Stimulated activated CD8-positive, alpha-beta memory T cell treated with anti-CD3 and anti-CD28 coated beads, Interleukin-7, amount 100 ng/mL, for 1 hour (primary cell): ENCODE data around the gene ERVH48-1.
A peak's percentile ranks its signal among the peaks of the same experiment; 100 is the strongest.
"Not testable (repeated sequence)": the region's sequence is repeated elsewhere in the genome, so short reads cannot be mapped to it uniquely, and the experiment has no call there.

Experiments used
- DNase-seq, 2 donors: peaks; one replicate each; pipeline ENCODE4 v3.0.0-alpha.2; 2020; ENCODE audit warnings: low read depth in 2 of 2

ERVH48-1 gene

GRCh38 chr21:42908484-42908883, 16.9 kb downstream of the ERVH48-1 start:
- DNase-seq: not testable (repeated sequence)

DNA sequence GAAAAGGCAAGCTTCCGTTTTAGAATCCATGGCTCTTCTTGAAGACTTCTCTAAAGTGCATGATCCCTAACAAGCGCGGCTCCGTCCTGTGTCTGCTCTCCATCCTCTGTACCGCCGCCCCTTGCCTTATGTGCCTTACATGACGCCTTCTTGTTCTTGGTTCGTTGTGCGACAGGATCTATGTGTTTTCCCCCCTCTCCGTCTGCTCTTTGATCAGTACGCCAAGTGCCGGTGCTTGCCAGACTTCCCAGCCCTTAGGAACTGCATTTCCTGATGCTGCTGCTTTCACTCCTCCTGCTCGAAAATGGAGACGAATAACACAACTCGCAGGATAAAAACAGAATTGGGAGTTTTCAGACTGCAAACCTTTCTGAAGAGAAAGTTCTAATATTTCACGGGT, 19.2 kb downstream of the ERVH48-1 start:
- no peak for DNase-seq

- no peak for DNase-seq
These were observed 20.2 kb downstream of the ERVH48-1 start for GRCh38 chr21:42905195-42905594.

- no peak for DNase-seq
These were observed 21.6 kb downstream of the ERVH48-1 start for GRCh38 chr21:42903817-42904216.

- DNase-seq: no peak
These were observed 25.0 kb downstream of the ERVH48-1 start for GRCh38 chr21:42900446-42900845.

DNA sequence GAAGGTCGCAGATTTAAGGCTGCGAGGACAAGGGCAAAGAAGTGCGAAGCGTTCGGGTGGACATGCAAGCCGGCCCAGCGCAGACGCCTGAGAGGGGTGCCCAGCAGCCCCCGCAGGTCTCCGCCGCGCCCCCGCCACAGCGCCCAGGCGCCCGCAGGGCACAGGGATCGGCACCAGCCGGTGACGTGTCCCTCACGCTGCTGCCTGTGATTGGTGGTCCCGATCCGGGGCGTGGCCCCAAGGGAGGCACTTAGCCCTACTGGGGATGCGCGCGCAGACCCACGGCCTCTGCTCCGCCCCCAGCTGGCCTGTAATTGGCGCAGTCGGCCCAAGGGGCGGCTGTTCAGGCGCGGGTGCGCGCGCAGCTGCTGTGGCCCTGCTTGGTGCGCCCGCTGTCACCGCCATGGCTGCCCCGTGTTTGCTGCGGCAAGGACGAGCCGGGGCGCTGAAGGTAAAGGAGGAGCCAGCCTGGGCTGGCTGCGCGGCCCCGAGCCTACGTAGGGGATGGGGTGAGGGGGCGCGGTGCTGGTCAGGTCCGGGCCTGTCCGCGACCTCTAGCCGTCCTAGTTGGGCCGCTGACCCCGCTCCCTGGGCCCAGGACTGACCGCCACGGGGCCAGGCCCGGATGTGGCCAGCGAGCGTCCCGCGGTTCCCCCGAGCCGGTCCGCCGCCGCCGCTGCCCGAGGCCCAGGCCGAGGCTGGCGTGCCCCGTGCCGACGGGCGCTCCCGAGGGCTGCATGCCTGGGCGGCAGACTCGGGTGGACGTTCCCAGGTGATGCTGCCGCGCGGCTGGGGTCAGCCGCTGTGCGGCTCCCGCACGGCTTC, 32.3 kb downstream of the ERVH48-1 start, which contains the start of gene NDUFV3:
Gene NDUFV3, plus strand, starts transcription at position 379 of the 825 bp plus-strand sequence. Its CDS starts 25 bp downstream, at position 404.
- DNase-seq: peak; percentile 100

GRCh38 chr21:42892582-42892930, 32.9 kb downstream of the ERVH48-1 start:
- no peak for DNase-seq

DNA sequence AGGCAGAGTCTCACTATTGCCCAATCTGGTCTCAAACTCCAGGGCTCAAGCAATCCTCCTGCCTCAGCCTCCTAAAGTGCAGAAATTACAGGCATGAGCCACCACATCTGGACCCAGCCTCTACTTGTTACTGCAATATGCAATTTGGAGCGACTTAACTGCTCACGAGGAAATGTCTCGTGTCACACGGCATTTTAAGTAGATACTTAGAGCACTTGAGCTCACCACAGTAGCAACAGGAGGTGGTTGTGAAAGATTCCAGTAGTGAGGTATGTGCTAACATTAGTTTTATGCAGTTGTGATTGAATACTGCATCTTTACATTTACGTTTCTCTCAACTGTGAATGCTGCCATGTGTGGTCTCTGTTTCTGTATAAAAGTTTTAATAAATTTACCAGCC, 38.1 kb downstream of the ERVH48-1 start:
- no peak for DNase-seq

- no peak for DNase-seq
These were observed 41.5 kb downstream of the ERVH48-1 start for GRCh38 chr21:42883921-42884320.

- DNase-seq: no peak
These were observed 45.1 kb downstream of the ERVH48-1 start for GRCh38 chr21:42880352-42880751.

- DNase-seq: peak; percentile 98 to 99
These were observed 46.2 kb downstream of the ERVH48-1 start, which contains the start of gene WDR4 for GRCh38 chr21:42878993-42879787. WDR4 (minus strand) TSS chr21:42879539; CDS start chr21:42879495, 44 bp downstream.

DNA sequence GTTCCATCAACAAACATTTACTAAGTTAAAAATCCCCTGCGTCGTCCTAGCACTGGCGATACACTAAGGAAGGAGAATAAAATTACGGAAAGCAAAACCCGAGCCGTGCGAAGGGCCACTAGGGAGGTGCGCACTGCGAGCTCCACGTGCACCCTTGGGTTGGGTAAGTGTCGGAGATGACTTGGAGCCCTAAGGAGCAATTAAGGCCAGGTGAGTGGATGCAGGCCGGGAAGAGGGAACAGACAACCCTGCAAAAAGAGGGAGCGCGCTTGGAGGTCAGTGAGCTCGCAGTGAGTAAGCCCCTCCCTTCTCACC, 46.8 kb downstream of the ERVH48-1 start:
- DNase-seq: no peak

DNA sequence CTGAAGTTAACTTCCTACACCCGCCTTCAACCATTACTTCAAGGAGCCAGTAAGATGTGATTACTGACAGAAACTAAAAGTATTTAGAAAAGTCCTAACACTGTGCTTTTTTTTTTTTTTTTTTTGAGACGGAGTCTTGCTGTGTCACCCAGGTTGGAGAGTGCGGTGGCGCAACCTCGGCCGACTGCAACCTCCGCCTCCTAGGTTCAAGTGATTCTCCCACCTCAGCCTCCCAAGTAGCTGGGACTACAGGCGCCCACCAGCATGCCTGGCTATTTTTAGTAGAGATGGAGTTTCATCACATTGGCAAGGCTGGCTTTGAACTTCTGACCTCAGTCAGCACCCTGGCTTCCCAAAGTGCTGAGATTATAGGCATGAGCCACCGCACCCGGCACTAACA, 49.6 kb downstream of the ERVH48-1 start:
- not testable (repeated sequence) for DNase-seq

GRCh38 chr21:42873096-42873495, 52.3 kb downstream of the ERVH48-1 start:
- no peak for DNase-seq

DNA sequence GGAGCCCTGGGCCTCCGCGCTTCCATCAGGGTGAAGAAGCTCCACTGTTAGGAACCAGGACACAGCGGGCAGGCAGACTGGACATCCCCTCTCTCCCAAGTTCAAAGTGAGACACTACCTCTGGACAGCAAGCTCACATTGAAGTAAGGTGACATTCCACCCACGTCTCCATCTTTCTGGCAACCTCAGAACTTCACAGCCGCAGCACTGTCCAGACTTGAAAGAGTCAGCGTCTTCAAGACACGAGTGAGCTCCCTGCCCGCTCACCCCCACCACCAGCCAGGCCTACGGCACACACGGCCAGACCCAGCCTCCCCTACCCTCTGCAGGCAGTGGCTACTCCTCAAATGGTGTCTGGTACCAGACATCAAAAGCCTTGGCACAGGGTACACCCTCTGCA, 57.2 kb downstream of the ERVH48-1 start:
- DNase-seq: no peak
